Activated CD8-positive, alpha-beta memory T cell treated with anti-CD3 and anti-CD28 coated beads for 4 hours (primary cell): ENCODE measurements around the gene ABTB2.

Experiments
- DNase-seq, 2 donors: peaks; one replicate each; pipeline ENCODE4 v3.0.0-alpha.2; 2020; ENCODE audit warnings: low read depth in 2 of 2

ABTB2 gene

GRCh38 chr11:34288492-34288891 lies 69.3 kb downstream of the ABTB2 start:
- DNase-seq = no peak

- DNase-seq = no peak
These were observed 72.9 kb downstream of the ABTB2 start for GRCh38 chr11:34284811-34285481.

GRCh38 chr11:34284156-34284555 lies 73.7 kb downstream of the ABTB2 start:
- DNase-seq = no peak

GRCh38 chr11:34280945-34281872 lies 76.6 kb downstream of the ABTB2 start:
- DNase-seq = no peak

DNA sequence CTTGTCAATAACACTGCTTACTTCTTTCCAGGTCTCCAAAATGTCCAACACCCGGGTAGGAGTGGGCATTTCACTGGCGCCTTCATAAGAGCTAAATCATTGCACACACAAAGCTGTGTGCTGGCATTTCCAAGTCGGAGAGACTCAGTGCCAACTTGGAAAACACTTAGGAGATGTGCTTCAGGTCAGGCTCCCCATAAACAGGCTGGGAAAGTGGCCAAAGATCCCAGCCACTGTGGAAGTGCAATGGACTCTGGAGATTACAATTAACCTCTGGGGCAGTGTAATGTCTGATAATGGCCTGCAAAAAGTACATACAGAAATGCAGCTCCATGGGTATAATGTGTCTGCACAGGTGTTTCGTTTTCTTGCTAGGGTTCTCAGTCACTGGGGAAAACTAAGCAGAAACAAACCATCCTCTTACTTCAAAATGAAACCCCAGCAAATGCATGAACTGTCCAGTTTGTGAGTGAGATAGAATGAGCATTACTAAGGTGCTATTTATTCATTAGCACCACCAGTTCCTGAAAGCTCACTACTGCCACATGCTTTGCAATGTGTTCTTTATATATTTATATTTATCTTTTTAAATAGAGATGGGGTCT lies 79.0 kb downstream of the ABTB2 start:
- no peak for DNase-seq

- DNase-seq = no peak
These were observed 79.6 kb downstream of the ABTB2 start for GRCh38 chr11:34278175-34278574.

DNA sequence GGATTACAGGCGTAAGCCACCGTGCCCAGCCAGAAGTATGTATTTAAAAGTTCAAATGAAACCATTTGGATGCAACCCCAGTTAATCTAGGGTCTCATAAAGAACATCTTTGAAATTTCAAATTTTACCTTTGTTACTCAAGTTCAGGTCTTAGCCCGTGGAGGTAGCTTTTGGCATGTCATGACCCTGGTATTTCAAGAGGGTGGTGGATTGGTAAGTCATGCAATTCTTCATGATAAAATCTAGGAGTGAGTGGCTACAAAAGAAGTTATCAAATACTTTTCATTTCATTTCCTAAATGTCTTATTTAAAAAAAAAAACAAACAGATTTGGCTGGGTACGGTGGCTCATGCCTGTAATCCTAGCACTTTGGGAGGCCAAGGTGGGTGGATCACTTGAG lies 80.6 kb downstream of the ABTB2 start:
- no peak for DNase-seq

- no peak for DNase-seq
These were observed 81.4 kb downstream of the ABTB2 start for GRCh38 chr11:34276352-34276864.

DNA sequence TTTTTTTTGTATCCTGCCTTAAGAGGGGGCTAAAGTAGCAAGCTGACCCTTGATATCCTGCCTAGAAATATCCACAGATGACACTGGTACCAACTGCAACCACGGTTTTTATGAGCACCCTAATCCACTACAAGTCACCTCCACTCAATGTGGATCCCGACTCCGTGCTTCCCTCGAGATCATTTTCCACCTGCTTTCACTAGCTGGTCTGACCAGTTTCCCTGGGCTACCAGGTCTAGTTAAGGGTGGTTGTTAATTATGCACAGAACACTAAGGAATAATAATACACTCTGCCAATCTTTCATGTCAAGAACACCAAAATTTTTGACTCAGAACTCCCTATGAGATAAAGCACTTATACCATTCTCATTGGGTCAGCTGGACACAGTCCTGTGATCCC lies 82.3 kb downstream of the ABTB2 start:
- no peak for DNase-seq

DNA sequence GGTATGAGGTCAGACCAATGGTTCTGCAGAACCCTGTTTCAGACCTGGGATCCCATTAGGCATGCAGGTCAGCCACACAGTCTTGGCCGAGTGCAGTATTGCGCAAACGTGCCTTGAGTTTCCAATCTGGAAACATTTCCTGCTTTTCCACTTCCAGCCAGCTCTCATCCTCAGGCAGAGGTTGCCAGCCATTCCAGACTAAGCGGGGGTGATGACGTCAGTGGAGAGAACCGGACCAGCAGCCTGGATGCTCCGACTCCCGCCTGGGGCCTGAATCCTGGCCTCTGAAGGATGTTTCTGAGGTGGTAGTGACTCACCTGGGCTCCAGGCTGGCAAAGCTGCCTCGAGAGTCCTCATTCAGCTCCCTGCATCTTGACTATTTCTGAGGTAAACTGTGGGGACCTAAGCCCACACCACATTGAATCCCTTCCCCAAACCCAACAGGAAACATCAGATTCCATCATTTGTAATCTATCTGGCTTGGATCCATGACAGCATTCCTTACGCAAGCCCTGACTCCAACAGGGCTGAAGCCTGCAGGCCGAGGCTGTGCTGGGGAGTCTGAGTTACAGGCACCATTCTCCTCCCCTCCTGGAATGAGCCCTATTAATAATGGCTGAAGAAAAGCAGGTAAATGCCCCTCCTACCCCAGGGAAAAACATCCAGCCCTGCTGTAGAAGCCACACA lies 83.0 kb downstream of the ABTB2 start:
- no peak for DNase-seq

DNA sequence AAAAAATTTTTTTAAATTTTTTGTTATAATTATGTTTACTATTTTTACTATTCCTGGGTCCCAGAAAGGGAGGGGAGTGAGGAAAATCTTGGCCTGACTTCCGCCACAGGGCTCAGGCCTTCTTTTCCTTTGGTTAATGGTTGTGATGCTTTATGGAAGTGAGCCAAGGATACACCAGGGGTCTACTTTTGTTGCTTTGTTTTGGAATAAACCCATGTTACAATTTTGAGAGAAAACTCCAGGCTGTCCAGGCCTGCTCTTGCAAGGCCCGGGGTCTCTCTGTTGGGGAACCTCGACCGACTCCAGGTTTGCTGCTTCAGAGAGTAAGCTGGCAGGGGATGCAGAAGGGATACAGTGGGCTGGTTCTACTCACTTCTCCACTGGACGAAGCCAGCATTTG lies 84.7 kb downstream of the ABTB2 start:
- no peak for DNase-seq

DNA sequence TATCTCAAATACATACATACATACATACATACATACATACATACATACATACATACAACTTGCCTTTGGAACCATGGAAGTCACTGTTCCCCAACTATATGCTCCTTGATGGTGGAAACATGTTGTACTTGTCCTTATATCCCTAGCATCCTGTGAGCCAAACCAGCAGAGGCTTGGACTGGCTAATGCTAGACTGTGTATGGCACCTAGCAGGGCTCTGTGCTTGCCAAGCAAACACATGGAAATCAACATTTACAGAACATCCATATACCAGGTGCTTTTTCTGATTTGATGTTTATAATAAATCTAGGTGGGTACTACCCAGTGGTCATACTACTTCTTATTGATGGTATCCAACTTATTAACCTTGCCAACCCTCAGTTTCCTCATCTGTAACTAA lies 86.1 kb downstream of the ABTB2 start:
- DNase-seq = no peak

- DNase-seq = no peak
These were observed 87.1 kb downstream of the ABTB2 start for GRCh38 chr11:34270711-34271110.

GRCh38 chr11:34269694-34270245 lies 88.0 kb downstream of the ABTB2 start:
- DNase-seq = no peak

- no peak for DNase-seq
These were observed 88.8 kb downstream of the ABTB2 start for GRCh38 chr11:34268906-34269430.

DNA sequence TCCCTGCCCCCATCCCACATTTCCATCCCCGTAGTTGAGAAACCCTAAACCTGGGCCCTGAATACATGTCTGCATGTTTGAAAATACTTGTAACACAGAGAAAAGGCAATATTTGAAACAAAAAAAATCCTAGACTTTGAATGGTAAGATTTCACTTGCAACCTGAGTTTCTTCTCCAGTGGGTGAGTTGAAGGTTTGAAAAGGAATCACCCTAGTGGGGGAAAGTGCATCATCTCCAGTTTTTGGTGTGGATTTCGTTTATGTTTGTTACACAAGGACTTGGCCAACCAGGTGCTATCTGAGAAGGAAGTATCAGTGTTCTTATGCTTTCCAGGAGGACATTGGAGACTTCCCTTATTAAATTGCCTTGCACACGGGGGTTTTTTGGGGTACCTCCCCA lies 90.4 kb downstream of the ABTB2 start:
- no peak for DNase-seq

- DNase-seq = no peak
These were observed 90.8 kb downstream of the ABTB2 start for GRCh38 chr11:34267013-34267412.

GRCh38 chr11:34266090-34266912 lies 91.5 kb downstream of the ABTB2 start:
- DNase-seq = no peak

DNA sequence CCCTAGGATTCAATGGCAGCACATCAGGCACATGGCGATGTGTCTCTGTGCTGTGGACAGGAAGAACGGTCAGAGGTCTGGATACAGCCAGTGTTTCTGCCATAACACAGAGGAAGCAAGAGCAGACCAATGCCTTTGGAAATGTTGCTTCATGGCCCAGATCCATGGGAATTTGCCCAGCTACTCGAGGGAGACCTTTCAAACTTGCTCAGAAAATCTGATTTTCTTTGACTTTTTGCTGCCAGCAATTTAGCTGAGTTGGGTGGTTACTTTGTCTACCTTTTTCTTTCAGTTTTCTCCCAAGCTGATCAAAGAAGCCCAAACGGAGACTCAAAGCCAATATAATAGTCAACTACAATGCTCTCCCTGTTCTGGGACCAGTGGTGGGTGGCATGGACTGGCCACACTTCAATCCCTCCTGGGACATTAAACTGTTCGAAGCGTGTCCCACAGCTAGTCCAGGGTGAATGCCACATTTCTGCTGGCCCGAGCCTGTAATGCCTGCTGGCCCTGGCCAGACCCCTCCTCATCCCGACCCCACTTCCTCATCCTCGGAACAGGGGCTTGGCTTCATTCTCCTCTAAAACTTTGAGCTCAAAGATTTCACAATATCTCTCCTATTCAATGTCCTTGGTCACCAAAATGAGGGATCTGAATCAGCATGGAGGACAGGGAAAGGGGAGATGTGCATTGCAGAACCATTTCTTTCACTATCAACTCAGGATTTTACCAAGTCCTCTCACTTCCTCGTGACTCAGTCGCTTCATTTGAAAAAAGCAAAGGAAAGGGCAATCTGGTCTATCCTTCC lies 93.3 kb downstream of the ABTB2 start:
- no peak for DNase-seq
